GM19193 (cell line): ENCODE measurements around the gene FAM234B.

ENCODE experiments used
- POLR2A ChIP-seq: IDR thresholded peaks from 4 replicates; pipeline ENCODE4 v1.6.1; 2011; ENCODE audit not compliant: insufficient read depth, insufficient read length; ENCODE audit errors: extremely low read depth

FAM234B gene

GRCh38 chr12:13005649-13006048 lies 38.5 kb upstream of the FAM234B start:
- TF ChIP-seq POLR2A, result no peak

- no peak for TF ChIP-seq POLR2A
Measured at GRCh38 chr12:13007496-13008233, 36.5 kb upstream of the FAM234B start.

GRCh38 chr12:13008741-13009380 lies 35.3 kb upstream of the FAM234B start:
- no peak for TF ChIP-seq POLR2A

GRCh38 chr12:13011098-13011497 lies 33.1 kb upstream of the FAM234B start:
- TF ChIP-seq POLR2A, result no peak

- TF ChIP-seq POLR2A, result no peak
Measured at GRCh38 chr12:13022851-13023271, 21.3 kb upstream of the FAM234B start.

GRCh38 chr12:13023811-13024530 lies 20.2 kb upstream of the FAM234B start:
- TF ChIP-seq POLR2A, result no peak

GRCh38 chr12:13024531-13024916 lies 19.7 kb upstream of the FAM234B start:
- no peak for TF ChIP-seq POLR2A

- TF ChIP-seq POLR2A, result no peak
Measured at GRCh38 chr12:13026286-13026685, 17.9 kb upstream of the FAM234B start.

- no peak for TF ChIP-seq POLR2A
Measured at GRCh38 chr12:13027032-13027431, 17.1 kb upstream of the FAM234B start.

- TF ChIP-seq POLR2A, result no peak
Measured at GRCh38 chr12:13027508-13027907, 16.7 kb upstream of the FAM234B start.

GRCh38 chr12:13028825-13029570 lies 15.2 kb upstream of the FAM234B start:
- TF ChIP-seq POLR2A, result no peak

- TF ChIP-seq POLR2A, result no peak
Measured at GRCh38 chr12:13030541-13031291, 13.5 kb upstream of the FAM234B start.

GRCh38 chr12:13032164-13032563 lies 12.0 kb upstream of the FAM234B start:
- TF ChIP-seq POLR2A, result no peak

GRCh38 chr12:13033476-13033875 lies 10.7 kb upstream of the FAM234B start:
- TF ChIP-seq POLR2A, result no peak

GRCh38 chr12:13036881-13037280 lies 7.3 kb upstream of the FAM234B start:
- no peak for TF ChIP-seq POLR2A

- TF ChIP-seq POLR2A, result no peak
Measured at GRCh38 chr12:13038491-13039161, 5.6 kb upstream of the FAM234B start.
